ENCODE measurements around the gene KIF5A. TPM values are rescaled to one million over a fixed set of nuclear protein-coding genes. Genes with fewer than 3 reads are reported as not detected.

Gene KIF5A
- polyA plus RNA-seq, 3 donors: 0.01 TPM; not detected in 2

DNA sequence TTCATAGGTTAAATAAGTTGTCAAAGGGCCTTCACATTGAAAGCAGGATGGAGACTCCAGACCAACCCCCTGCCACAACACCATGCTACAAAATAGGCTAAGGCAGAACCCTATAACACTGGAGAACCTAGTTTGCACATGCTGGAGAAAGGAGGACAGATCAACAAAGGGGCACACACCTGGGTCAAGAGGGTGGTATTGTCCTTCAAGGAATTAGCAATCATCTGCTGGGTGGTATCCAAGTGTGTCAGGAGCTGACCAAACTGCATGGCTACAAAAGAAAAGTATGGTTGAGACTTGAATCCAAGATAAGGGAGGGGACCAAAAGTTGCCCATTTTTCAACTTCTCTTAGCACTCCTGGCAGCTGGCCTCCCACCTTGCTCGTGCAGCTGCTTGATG, 18.0 kb upstream of the KIF5A start:
- Histone ChIP-seq H3K9me3 (replicated peaks in 1 of 2; ENCODE audit: control insufficient read depth in 1 of 2, insufficient read depth in 1 of 2, low read length in 2 of 2) (no peaks in the 10 kb centered on the region), H4K20me1 (ENCODE audit: insufficient read depth, low read length) (peaks cover 47% of the 10 kb centered on the region), H2AFZ (ENCODE audit: insufficient read depth, low read depth, low read length, poor library complexity, severe bottlenecking) (no peak overlapping the region), H3K27me3 (ENCODE audit: control insufficient read depth in 2 of 2, insufficient read depth in 2 of 2, low read length in 2 of 2) (no peaks in the 10 kb centered on the region), H3K4me2 (replicated peaks; ENCODE audit: extremely low read depth, low read length, poor library complexity, severe bottlenecking) (no peak overlapping the region), H3K79me2 (ENCODE audit: insufficient read depth, low read length) (peaks cover 8% of the 10 kb centered on the region), H3K36me3 (replicated peaks in 1 of 2; ENCODE audit: control insufficient read depth in 1 of 2, insufficient read depth in 2 of 2, low read length in 2 of 2) (peaks cover 84 to 99% of the 10 kb centered on the region in 2 donors), H3K27ac (ENCODE audit: low read depth in 1 of 2, low read length in 2 of 2) (no peak overlapping the region), H3K4me3 (replicated peaks in 1 of 3; ENCODE audit: low read depth in 2 of 3, low read length in 3 of 3) (no peak overlapping the region), H3K9ac (ENCODE audit: insufficient read depth, low read length, poor library complexity, severe bottlenecking) (no peak overlapping the region), H3K4me1 (ENCODE audit: control insufficient read depth in 1 of 2, insufficient read depth in 2 of 2, low read length in 2 of 2) (no peaks in the 10 kb centered on the region)
- Mint-ChIP-seq H3K4me1 (no peaks in the 10 kb centered on the region), H3K27me3 (ENCODE audit: low read depth in 3 of 3) (no peaks in the 10 kb centered on the region), H3K36me3 (peaks cover 81 to 96% of the 10 kb centered on the region in 2 donors), H3K4me3 (no peak overlapping the region), H3K27ac (peak overlapping the region in 2 of 7 donors; percentile 5 to 79), H3K9me3 (peaks cover 0 to 1% (median 0%) of the 10 kb centered on the region in 7 donors)
- WGBS (ENCODE audit: insufficient coverage): 100% methylated on average over 1 of the region's 1 CpG
- TF ChIP-seq, protein P1, sequence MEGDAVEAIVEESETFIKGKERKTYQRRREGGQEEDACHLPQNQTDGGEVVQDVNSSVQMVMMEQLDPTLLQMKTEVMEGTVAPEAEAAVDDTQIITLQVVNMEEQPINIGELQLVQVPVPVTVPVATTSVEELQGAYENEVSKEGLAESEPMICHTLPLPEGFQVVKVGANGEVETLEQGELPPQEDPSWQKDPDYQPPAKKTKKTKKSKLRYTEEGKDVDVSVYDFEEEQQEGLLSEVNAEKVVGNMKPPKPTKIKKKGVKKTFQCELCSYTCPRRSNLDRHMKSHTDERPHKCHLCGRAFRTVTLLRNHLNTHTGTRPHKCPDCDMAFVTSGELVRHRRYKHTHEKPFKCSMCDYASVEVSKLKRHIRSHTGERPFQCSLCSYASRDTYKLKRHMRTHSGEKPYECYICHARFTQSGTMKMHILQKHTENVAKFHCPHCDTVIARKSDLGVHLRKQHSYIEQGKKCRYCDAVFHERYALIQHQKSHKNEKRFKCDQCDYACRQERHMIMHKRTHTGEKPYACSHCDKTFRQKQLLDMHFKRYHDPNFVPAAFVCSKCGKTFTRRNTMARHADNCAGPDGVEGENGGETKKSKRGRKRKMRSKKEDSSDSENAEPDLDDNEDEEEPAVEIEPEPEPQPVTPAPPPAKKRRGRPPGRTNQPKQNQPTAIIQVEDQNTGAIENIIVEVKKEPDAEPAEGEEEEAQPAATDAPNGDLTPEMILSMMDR (IDR thresholded peaks at IDR 0.05): no peak
- no peak for DNase-seq
- intact Hi-C loops (cut with micrococcal nuclease): no loop called here

DNA sequence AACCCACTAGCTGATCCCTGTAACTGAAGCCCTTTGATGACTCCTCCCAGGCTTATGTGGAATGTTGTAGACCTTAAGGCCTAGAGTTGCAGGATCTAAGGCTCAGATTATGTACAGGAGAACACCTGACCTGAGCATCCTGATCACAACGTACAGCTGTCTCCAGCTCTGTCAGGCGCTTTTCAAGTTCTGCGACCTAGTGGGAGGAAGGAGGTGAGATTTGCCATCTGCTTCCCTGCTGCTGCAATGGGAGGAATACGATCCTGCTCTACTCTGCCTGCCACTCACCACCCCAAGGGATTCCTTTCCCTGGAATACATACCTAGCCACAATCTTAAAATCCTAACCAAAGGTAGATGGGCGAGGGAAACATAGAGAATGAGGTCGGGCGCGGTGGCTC, 16.7 kb upstream of the KIF5A start:
- no peak overlapping the region for H3K27ac ChIP-seq (ENCODE audit: low read depth in 1 of 2, low read length in 2 of 2)
- H3K9ac ChIP-seq (ENCODE audit: insufficient read depth, low read length, poor library complexity, severe bottlenecking): no peak overlapping the region
- H3K9me3 ChIP-seq (replicated peaks in 1 of 2; ENCODE audit: control insufficient read depth in 1 of 2, insufficient read depth in 1 of 2, low read length in 2 of 2): no peaks in the 10 kb centered on the region
- H3K79me2 ChIP-seq (ENCODE audit: insufficient read depth, low read length): no peaks in the 10 kb centered on the region
- H3K4me3 ChIP-seq (replicated peaks in 1 of 3; ENCODE audit: low read depth in 2 of 3, low read length in 3 of 3): no peak overlapping the region
- no CpG with 5 or more reads among the region's 8 CpGs for WGBS (ENCODE audit: insufficient coverage)
- DNase-seq: no peak
- no peak overlapping the region for H3K4me3 Mint-ChIP-seq
- TF ChIP-seq, protein P1 (IDR thresholded peaks at IDR 0.05): no peak
- no peaks in the 10 kb centered on the region for H3K27me3 ChIP-seq (ENCODE audit: control insufficient read depth in 2 of 2, insufficient read depth in 2 of 2, low read length in 2 of 2)
- H3K36me3 ChIP-seq (replicated peaks in 1 of 2; ENCODE audit: control insufficient read depth in 1 of 2, insufficient read depth in 2 of 2, low read length in 2 of 2): peaks cover 76 to 93% of the 10 kb centered on the region in 2 donors
- no peak overlapping the region for H3K4me2 ChIP-seq (replicated peaks; ENCODE audit: extremely low read depth, low read length, poor library complexity, severe bottlenecking)
- H3K36me3 Mint-ChIP-seq: peaks cover 76 to 92% of the 10 kb centered on the region in 2 donors
- H3K4me1 Mint-ChIP-seq: no peaks in the 10 kb centered on the region
- H4K20me1 ChIP-seq (ENCODE audit: insufficient read depth, low read length): peaks cover 34% of the 10 kb centered on the region
- H3K27ac Mint-ChIP-seq: peak overlapping the region in 2 of 7 donors; percentile 13 to 37
- no peaks in the 10 kb centered on the region for H3K27me3 Mint-ChIP-seq (ENCODE audit: low read depth in 3 of 3)
- intact Hi-C loops (cut with micrococcal nuclease): no loop called here
- no peaks in the 10 kb centered on the region for H3K4me1 ChIP-seq (ENCODE audit: control insufficient read depth in 1 of 2, insufficient read depth in 2 of 2, low read length in 2 of 2)
- no peaks in the 10 kb centered on the region for H3K9me3 Mint-ChIP-seq
- H2AFZ ChIP-seq (ENCODE audit: insufficient read depth, low read depth, low read length, poor library complexity, severe bottlenecking): no peak overlapping the region

Data from CD14-positive monocyte (primary cell).